ENCODE data around the gene SDF2. TPM values are rescaled to one million over a fixed set of nuclear protein-coding genes. Genes with fewer than 3 reads are reported as not detected.

The SDF2 gene
- total and polyA plus RNA-seq, 2 of the 4 experiments (the other 2 are of a cell fraction), result 76.0 to 81.7 TPM

GRCh38 chr17:28643983-28644786, 17.5 kb downstream of the SDF2 start:
- Histone ChIP-seq H3K27me3 (ENCODE audit: control insufficient read depth, insufficient read depth, low read length) (no peaks in the 10 kb centered on the region), H2AK9ac (replicated peaks; ENCODE audit: low read depth, low read length, poor library complexity) (peak overlapping the region; percentile 91), H3K56ac (ENCODE audit: extremely low read depth, insufficient read depth, low read length) (peak overlapping the region; percentile 22; the same call in 1 of the 2 replicates), H2BK5ac (ENCODE audit: low read depth, low read length, poor library complexity, severe bottlenecking) (peak overlapping the region; percentile 4), H2AK5ac (ENCODE audit: low read depth, low read length) (peak overlapping the region; percentile 76), H2BK120ac (ENCODE audit: low read depth, low read length) (no peak overlapping the region), H3K23ac (ENCODE audit: low read depth, low read length) (peak overlapping the region; percentile 72), H3K9me1 (ENCODE audit: insufficient read depth, low read length) (no peaks in the 10 kb centered on the region), H3K14ac (replicated peaks; ENCODE audit: low read depth, low read length) (peak overlapping the region; percentile 38; the same call in 1 of the 2 replicates), H4K5ac (ENCODE audit: low read depth, low read length) (no peak overlapping the region; the same call in 1 of the 2 replicates), H2BK20ac (ENCODE audit: low read depth, low read length) (no peak overlapping the region), H3K18ac (ENCODE audit: low read depth, low read length) (no peak overlapping the region), H4K20me1 (ENCODE audit: insufficient read depth, low read length) (peaks cover 13% of the 10 kb centered on the region; the same call in 1 of the 2 replicates), H3K4me2 (ENCODE audit: low read depth, low read length) (peak overlapping the region; percentile 99), H2BK15ac (ENCODE audit: low read depth, low read length) (no peak overlapping the region), H3K79me1 (ENCODE audit: low read depth in 1 of 2, low read length in 2 of 2) (peaks cover 35 to 64% of the 10 kb centered on the region in 2 experiments), H4K91ac (ENCODE audit: insufficient read depth, low read depth, low read length) (no peak overlapping the region; the same call in 1 of the 2 replicates), H3K36me3 (ENCODE audit: control insufficient read depth, insufficient read depth, low read length) (peaks cover 35% of the 10 kb centered on the region), H3K9ac (ENCODE audit: low read depth, low read length) (peak overlapping the region; percentile 94), H3K4me1 (ENCODE audit: control insufficient read depth, insufficient read depth, low read length) (peaks cover 2% of the 10 kb centered on the region; the same call in 1 of the 2 replicates), H3K4ac (ENCODE audit: low read depth, low read length) (peak overlapping the region; percentile 54), H3K27ac (ENCODE audit: insufficient read depth, low read length) (peak overlapping the region; percentile 67), H3K4me3 (ENCODE audit: insufficient read depth, low read depth, low read length) (peak overlapping the region; percentile 87), H3K9me3 (ENCODE audit: control insufficient read depth, insufficient read depth, low read length) (no peaks in the 10 kb centered on the region), H2AFZ (replicated peaks; ENCODE audit: low read length, poor library complexity) (peak overlapping the region; percentile 94), H4K8ac (ENCODE audit: low read depth in 2 of 2, low read length in 2 of 2) (peak overlapping the region in 1 of 2 experiments; percentile 77; a peak in 2 of 4 replicates)
- dilution Hi-C loops (cut with HindIII; ENCODE audit: low sequenced_read_pairs, unreplicated experiment), result no loop called here
- TF ChIP-seq CEBPB (IDR thresholded peaks at IDR 0.05; ENCODE audit: low read depth, low read length) (no peak), RFX5 (IDR thresholded peaks at IDR 0.05; ENCODE audit: low read depth, low read length) (no peak), POLR2A (IDR thresholded peaks at IDR 0.05; ENCODE audit: low read depth, low read length) (no peak), ELK1 (IDR thresholded peaks at IDR 0.05; ENCODE audit: borderline replicate concordance, low read depth, low read length) (no peak), MAFK (IDR thresholded peaks at IDR 0.05; ENCODE audit: low read depth, low read length) (no peak), FOS (IDR thresholded peaks at IDR 0.05; ENCODE audit: low read depth, low read length) (no peak), CTCF (conservative IDR thresholded peaks at IDR 0.05; ENCODE audit: low read depth, low read length) (peak; percentile 39), RAD21 (IDR thresholded peaks at IDR 0.05; ENCODE audit: low read length) (no peak), CHD1 (IDR thresholded peaks at IDR 0.05; ENCODE audit: low read depth, low read length) (no peak), RCOR1 (IDR thresholded peaks at IDR 0.05; ENCODE audit: insufficient replicate concordance, low read length) (peak; percentile 79), BHLHE40 (IDR thresholded peaks at IDR 0.05; ENCODE audit: low read depth, low read length) (no peak)
- WGBS, 2 experiments (ENCODE audit: extremely low coverage in 2 of 2, insufficient read length in 1 of 2), result 0% methylated on average over 5 of the region's 18 CpGs; no CpG with 5 or more reads in 1 of the 2 experiments
- in situ Hi-C loops (cut with MboI; ENCODE audit: low sequenced_read_pairs), result no loop called here
- intact Hi-C loops (cut with micrococcal nuclease), result loop anchor here (2.0 kb wide), 1 partner anchor 67 kb away; the partner anchor contains the start of gene PROCA1
- peak; percentile 6; the same call in 1 of the 2 replicates for ATAC-seq (ENCODE audit: low read depth)
- POLR2A ChIA-PET (ENCODE audit: unreplicated experiment), result interaction anchor here (1.2 kb wide), 1 partner anchor 18 kb away, joined by 6 read pairs; the partner anchor contains the start of genes SDF2 and SUPT6H
- DNase-seq, result peak; percentile 55
- no TSS peak for BruUV-seq (replicated peaks)
- CTCF ChIA-PET, result interaction anchor here (0.9 to 1.7 kb wide), 4 partner anchors 16 to 83 kb away, joined by 3 to 5 read pairs (median 4); no protein-coding TSS in a partner anchor
